ENCODE data around the gene FPGS.

DNA sequence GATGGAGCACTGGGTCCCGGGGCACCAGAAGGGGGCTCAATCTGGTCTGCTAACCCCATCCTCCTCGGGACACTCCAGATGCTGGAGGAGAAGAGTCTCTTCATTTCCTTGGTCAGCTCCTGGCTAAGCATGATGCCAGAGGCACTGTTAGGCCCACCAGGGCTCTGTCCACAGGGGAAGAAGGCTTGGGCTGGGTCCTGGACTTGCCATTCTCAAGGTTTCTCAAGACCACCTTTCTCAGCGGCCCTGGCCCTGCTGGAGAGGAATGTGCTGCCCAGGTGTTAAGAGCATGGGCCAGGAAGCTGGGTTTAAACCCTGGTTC lies 32.1 kb upstream of the FPGS start:
- no peak for TF ChIP-seq EZH2 (IDR thresholded peaks at IDR 0.05)
- TF ChIP-seq POLR2AphosphoS5 (IDR thresholded peaks at IDR 0.05; ENCODE audit: borderline replicate concordance, low read depth, low read length): no peak
